A673 (cell line): ENCODE measurements around the gene SLC24A4.

Source experiments
- CTCF ChIP-seq: fragments of 300-800, 200-600 bp; sonication (generic); conservative IDR thresholded peaks from 2 replicates; pipeline ENCODE4 v1.5.1; 2017; ENCODE audit warnings: low read depth, mild to moderate bottlenecking, antibody characterized with exemption, low read length, moderate library complexity, mixed read lengths
- EZH2 ChIP-seq: fragments of 200-600 bp; sonication (generic); IDR thresholded peaks from 2 replicates; pipeline ENCODE4 v1.6.1; 2017; ENCODE audit warnings: borderline replicate concordance, low read depth, mild to moderate bottlenecking, mixed read lengths, antibody characterized with exemption, low read length; ENCODE audit not compliant: poor library complexity, severe bottlenecking

DNA sequence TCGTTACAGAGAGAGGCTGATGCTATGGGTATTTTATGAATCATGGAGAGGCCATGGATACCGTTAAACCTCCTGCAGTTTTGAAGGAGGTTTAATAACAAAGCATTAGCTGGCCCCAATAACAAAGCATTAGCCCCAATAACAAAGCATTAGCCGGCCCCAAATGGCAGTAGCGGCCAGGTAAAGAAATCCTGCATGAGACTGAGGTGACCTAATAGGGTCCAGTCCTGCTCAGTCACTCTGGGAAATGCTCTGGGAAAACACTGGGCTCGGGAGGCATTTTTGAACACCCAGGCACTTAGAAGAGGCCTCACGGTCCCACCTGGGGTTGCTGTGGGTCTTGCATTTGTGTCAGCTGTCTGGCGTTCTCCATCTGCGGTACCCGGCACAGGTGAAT is 189.8 kb downstream of the SLC24A4 start:
- TF ChIP-seq CTCF (no peak), EZH2 (no peak)
